Neural cell (in vitro differentiated cells): Measurements from ENCODE around the gene SMG9. TPM values are rescaled to one million over a fixed set of nuclear protein-coding genes. Genes with fewer than 3 reads are reported as not detected.

Experiments used
- H2AFZ ChIP-seq: fragments of 200-600, 300-800 bp; sonication (generic), shearing (Covaris generic); 2 replicates; pipeline ENCODE4 v1.6.0; 2014; ENCODE audit warnings: low read depth, mild to moderate bottlenecking, antibody characterized with exemption, low read length, moderate library complexity
- H3F3A ChIP-seq: fragments of 200-600 bp; shearing (Covaris generic); 2 replicates; pipeline ENCODE4 v1.6.1; 2016; ENCODE audit warnings: mild to moderate bottlenecking, moderate library complexity, mixed read lengths, antibody characterized with exemption, low read length; ENCODE audit not compliant: insufficient read depth, poor library complexity, severe bottlenecking
- H3K27ac ChIP-seq: fragments of 200-600, 300-800 bp; sonication (generic), shearing (Covaris generic); 2 replicates; pipeline ENCODE4 v1.5.1; 2014; ENCODE audit warnings: mild to moderate bottlenecking, low read length, moderate library complexity
- H3K27me3 ChIP-seq: fragments of 300-800, 200-600 bp; sonication (generic), shearing (Covaris generic); 2 replicates; pipeline ENCODE4 v1.6.0; 2014; ENCODE audit warnings: mild to moderate bottlenecking, low read depth, low read length, moderate library complexity; ENCODE audit not compliant: insufficient read depth
- H3K36me3 ChIP-seq: fragments of 300-800, 200-600 bp; sonication (generic), shearing (Covaris generic); 2 replicates; pipeline ENCODE4 v1.5.1; 2014; ENCODE audit warnings: mild to moderate bottlenecking, antibody characterized with exemption, low read length, moderate library complexity; ENCODE audit not compliant: insufficient read depth
- H3K4me2 ChIP-seq: fragments of 300-800, 200-600 bp; sonication (generic), shearing (Covaris generic); 2 replicates; pipeline ENCODE4 v1.6.0; 2014; ENCODE audit warnings: mild to moderate bottlenecking, low read length
- H3K4me3 ChIP-seq: fragments of 300-800, 200-600 bp; sonication (generic), shearing (Covaris generic); 2 replicates; pipeline ENCODE4 v1.5.1; 2014; ENCODE audit warnings: mild to moderate bottlenecking, low read length, moderate library complexity
- H3K79me2 ChIP-seq: fragments of 200-600 bp; shearing (Covaris generic); replicated peaks from 2 replicates; pipeline ENCODE4 v1.6.0; 2014; ENCODE audit warnings: mild to moderate bottlenecking, low read length, moderate library complexity; ENCODE audit not compliant: insufficient read depth
- H3K9ac ChIP-seq: fragments of 300-800, 200-600 bp; sonication (generic), shearing (Covaris generic); 2 replicates; pipeline ENCODE4 v1.6.1; 2016; ENCODE audit warnings: mild to moderate bottlenecking, low read length, mixed read lengths
- H3K9me2 ChIP-seq: fragments of 200-600 bp; shearing (Covaris generic); 2 replicates; pipeline ENCODE4 v1.6.1; 2016; ENCODE audit warnings: mild to moderate bottlenecking, low read length, mixed read lengths; ENCODE audit not compliant: insufficient read depth
- H3K9me3 ChIP-seq: fragments of 200-600, 300-800 bp; sonication (generic), shearing (Covaris generic); 2 replicates; pipeline ENCODE4 v1.6.1; 2016; ENCODE audit warnings: mild to moderate bottlenecking, mixed run types, low read length, moderate library complexity, mixed read lengths
- H4K20me1 ChIP-seq: fragments of 200-600 bp; shearing (Covaris generic); 2 replicates; pipeline ENCODE4 v1.6.1; 2016; ENCODE audit warnings: mild to moderate bottlenecking, mixed run types; ENCODE audit not compliant: insufficient read depth
- EP300 ChIP-seq: fragments of 450-650 bp; conservative IDR thresholded peaks from 2 replicates; pipeline ENCODE4 v1.6.1; 2014; ENCODE audit warnings: antibody characterized with exemption, mild to moderate bottlenecking, moderate library complexity; ENCODE audit not compliant: poor library complexity, severe bottlenecking
- EZH2 ChIP-seq: fragments of 200-600, 300-800 bp; shearing (Covaris generic), sonication (generic); IDR thresholded peaks from 2 replicates; pipeline ENCODE4 v1.6.1; 2014; ENCODE audit warnings: antibody characterized with exemption, low read length, borderline replicate concordance, mild to moderate bottlenecking; ENCODE audit not compliant: insufficient read depth, poor library complexity, severe bottlenecking
- MXI1 ChIP-seq: fragments of 450-650 bp; conservative IDR thresholded peaks from 2 replicates; pipeline ENCODE4 v1.6.1; 2014; ENCODE audit warnings: antibody characterized with exemption, mild to moderate bottlenecking; ENCODE audit not compliant: poor library complexity, severe bottlenecking
- POLR2AphosphoS5 ChIP-seq: IDR thresholded peaks from 2 replicates; pipeline ENCODE4 v1.6.1; 2012
- RAD21 ChIP-seq: fragments of 450-650 bp; conservative IDR thresholded peaks from 2 replicates; pipeline ENCODE4 v1.6.1; 2014; ENCODE audit warnings: antibody characterized with exemption, mild to moderate bottlenecking, moderate library complexity
- SMC3 ChIP-seq: fragments of 450-650 bp; conservative IDR thresholded peaks from 2 replicates; pipeline ENCODE4 v1.6.1; 2014; ENCODE audit warnings: antibody characterized with exemption, mild to moderate bottlenecking, moderate library complexity; ENCODE audit not compliant: poor library complexity
- TAF1 ChIP-seq: IDR thresholded peaks from 2 replicates; pipeline ENCODE4 v1.6.1; 2012; ENCODE audit warnings: low read depth
- polyA plus RNA-seq: library from polyadenylated mRNA; depleted of rRNA; stranded (reverse); fragments of >200 nt; gene quantifications from 2 replicates; pipeline ENCODE4 v1.2.3, GENCODE V29; 2014
- TF ChIP-seq, protein P1 (sequence below): IDR thresholded peaks from 2 replicates; pipeline ENCODE4 v1.6.1; 2012; ENCODE audit warnings: borderline replicate concordance
- TF ChIP-seq, protein P2 (sequence below): fragments of 450-650 bp; IDR thresholded peaks from 2 replicates; pipeline ENCODE4 v1.5.1; 2014; ENCODE audit warnings: antibody characterized with exemption, mild to moderate bottlenecking, moderate library complexity; ENCODE audit not compliant: poor library complexity, severe bottlenecking

Gene SMG9
- polyA plus RNA-seq, 1 donor from 2014 or later = 33.0 TPM

DNA sequence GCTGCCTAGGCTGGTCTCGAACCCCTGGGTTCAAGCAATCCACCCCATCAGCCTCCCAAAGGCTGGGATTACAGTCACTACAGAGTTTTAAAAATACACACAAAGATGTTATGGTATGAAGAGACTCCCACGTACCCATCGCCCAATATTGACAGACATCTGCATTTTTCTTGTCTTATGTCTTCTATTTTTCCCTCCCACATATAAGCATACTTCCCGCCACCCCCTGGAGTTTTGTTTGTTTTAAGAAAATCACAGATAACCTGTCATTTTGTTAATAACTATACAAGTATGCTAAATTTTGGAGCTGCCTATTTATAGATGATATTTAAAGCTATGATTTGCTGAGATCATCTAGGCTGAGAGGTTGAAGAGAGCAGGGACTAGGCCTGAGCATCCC is 6.2 kb upstream of the SMG9 start:
- H3K4me3 ChIP-seq = no peak overlapping the region
- H3K27me3 ChIP-seq = no peaks in the 10 kb centered on the region
- H3K79me2 ChIP-seq = no peaks in the 10 kb centered on the region
- H3K9ac ChIP-seq = no peak overlapping the region
- H2AFZ ChIP-seq = no peak overlapping the region
- H3K4me2 ChIP-seq = no peak overlapping the region
- H3K9me2 ChIP-seq = no peaks in the 10 kb centered on the region
- H3F3A ChIP-seq = no peaks in the 10 kb centered on the region
- H4K20me1 ChIP-seq = no peaks in the 10 kb centered on the region
- no peaks in the 10 kb centered on the region for H3K36me3 ChIP-seq
- H3K9me3 ChIP-seq = no peaks in the 10 kb centered on the region
- no peak for TF ChIP-seq TAF1
- TF ChIP-seq MXI1 = no peak
- TF ChIP-seq, protein P1, sequence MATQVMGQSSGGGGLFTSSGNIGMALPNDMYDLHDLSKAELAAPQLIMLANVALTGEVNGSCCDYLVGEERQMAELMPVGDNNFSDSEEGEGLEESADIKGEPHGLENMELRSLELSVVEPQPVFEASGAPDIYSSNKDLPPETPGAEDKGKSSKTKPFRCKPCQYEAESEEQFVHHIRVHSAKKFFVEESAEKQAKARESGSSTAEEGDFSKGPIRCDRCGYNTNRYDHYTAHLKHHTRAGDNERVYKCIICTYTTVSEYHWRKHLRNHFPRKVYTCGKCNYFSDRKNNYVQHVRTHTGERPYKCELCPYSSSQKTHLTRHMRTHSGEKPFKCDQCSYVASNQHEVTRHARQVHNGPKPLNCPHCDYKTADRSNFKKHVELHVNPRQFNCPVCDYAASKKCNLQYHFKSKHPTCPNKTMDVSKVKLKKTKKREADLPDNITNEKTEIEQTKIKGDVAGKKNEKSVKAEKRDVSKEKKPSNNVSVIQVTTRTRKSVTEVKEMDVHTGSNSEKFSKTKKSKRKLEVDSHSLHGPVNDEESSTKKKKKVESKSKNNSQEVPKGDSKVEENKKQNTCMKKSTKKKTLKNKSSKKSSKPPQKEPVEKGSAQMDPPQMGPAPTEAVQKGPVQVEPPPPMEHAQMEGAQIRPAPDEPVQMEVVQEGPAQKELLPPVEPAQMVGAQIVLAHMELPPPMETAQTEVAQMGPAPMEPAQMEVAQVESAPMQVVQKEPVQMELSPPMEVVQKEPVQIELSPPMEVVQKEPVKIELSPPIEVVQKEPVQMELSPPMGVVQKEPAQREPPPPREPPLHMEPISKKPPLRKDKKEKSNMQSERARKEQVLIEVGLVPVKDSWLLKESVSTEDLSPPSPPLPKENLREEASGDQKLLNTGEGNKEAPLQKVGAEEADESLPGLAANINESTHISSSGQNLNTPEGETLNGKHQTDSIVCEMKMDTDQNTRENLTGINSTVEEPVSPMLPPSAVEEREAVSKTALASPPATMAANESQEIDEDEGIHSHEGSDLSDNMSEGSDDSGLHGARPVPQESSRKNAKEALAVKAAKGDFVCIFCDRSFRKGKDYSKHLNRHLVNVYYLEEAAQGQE = no peak
- TF ChIP-seq EZH2 = no peak
- TF ChIP-seq EP300 = no peak
- no peak for TF ChIP-seq SMC3
- no peak for TF ChIP-seq POLR2AphosphoS5
- no peak for TF ChIP-seq RAD21
- TF ChIP-seq, protein P2, sequence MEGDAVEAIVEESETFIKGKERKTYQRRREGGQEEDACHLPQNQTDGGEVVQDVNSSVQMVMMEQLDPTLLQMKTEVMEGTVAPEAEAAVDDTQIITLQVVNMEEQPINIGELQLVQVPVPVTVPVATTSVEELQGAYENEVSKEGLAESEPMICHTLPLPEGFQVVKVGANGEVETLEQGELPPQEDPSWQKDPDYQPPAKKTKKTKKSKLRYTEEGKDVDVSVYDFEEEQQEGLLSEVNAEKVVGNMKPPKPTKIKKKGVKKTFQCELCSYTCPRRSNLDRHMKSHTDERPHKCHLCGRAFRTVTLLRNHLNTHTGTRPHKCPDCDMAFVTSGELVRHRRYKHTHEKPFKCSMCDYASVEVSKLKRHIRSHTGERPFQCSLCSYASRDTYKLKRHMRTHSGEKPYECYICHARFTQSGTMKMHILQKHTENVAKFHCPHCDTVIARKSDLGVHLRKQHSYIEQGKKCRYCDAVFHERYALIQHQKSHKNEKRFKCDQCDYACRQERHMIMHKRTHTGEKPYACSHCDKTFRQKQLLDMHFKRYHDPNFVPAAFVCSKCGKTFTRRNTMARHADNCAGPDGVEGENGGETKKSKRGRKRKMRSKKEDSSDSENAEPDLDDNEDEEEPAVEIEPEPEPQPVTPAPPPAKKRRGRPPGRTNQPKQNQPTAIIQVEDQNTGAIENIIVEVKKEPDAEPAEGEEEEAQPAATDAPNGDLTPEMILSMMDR = no peak
- H3K27ac ChIP-seq = no peak overlapping the region

DNA sequence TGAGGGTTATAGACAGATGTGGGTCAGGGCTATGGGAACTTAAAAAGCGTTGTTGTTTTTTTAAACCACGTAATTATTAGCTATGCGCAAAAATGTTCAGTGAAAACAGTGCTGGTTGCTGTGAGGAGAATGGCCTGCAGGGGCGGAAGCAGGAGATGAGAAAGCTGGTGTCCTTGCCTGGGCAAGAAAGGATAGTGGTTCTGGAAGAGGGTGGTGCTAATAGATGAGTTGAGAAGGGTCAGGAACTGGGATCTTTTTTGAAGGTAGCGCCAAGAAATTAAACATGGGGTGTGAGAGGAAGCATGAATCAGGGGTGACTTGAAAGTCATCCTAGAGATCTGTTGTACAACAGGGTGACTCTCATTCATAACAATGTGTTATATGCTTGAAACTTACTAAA is 4.8 kb upstream of the SMG9 start:
- no peaks in the 10 kb centered on the region for H3K79me2 ChIP-seq
- H3K4me2 ChIP-seq = no peak overlapping the region
- no peak overlapping the region for H3K27ac ChIP-seq
- H2AFZ ChIP-seq = no peak overlapping the region
- H4K20me1 ChIP-seq = no peaks in the 10 kb centered on the region
- no peaks in the 10 kb centered on the region for H3K9me3 ChIP-seq
- H3F3A ChIP-seq = no peaks in the 10 kb centered on the region
- no peak overlapping the region for H3K4me3 ChIP-seq
- no peaks in the 10 kb centered on the region for H3K9me2 ChIP-seq
- H3K36me3 ChIP-seq = no peaks in the 10 kb centered on the region
- no peak overlapping the region for H3K9ac ChIP-seq
- H3K27me3 ChIP-seq = no peaks in the 10 kb centered on the region
- TF ChIP-seq, protein P2 = no peak
- TF ChIP-seq EP300 = no peak
- no peak for TF ChIP-seq EZH2
